Endometrium (tissue), 2 donors: ENCODE measurements around the gene TSHR.
A peak's percentile ranks its signal among the peaks of the same experiment; 100 is the strongest.
"Not testable (repeated sequence)": the region's sequence is repeated elsewhere in the genome, so short reads cannot be mapped to it uniquely, and the experiment has no call there.

Source experiments
- FAIRE-seq: peaks from 2 replicates; lab custom pipeline; 2012; peaks lifted over from hg19 to GRCh38; lab: Jason Lieb, UNC
- donor health status: control.
- donor health status: control.

TSHR gene

GRCh38 chr14:80951491-80951890 is 3.9 kb upstream of the TSHR start:
- FAIRE-seq, result no peak

- not testable (repeated sequence) for FAIRE-seq
Measured at GRCh38 chr14:80953211-80953610, 2.2 kb upstream of the TSHR start.

GRCh38 chr14:80954687-80955299 is 628 bp upstream of the TSHR start:
- peak; percentile 81 for FAIRE-seq

GRCh38 chr14:80956102-80956501 is 681 bp downstream of the TSHR start:
- no peak for FAIRE-seq

GRCh38 chr14:80956922-80957321 is 1.5 kb downstream of the TSHR start:
- no peak for FAIRE-seq

- no peak for FAIRE-seq
Measured at GRCh38 chr14:80957613-80958012, 2.2 kb downstream of the TSHR start.

GRCh38 chr14:80958226-80958625 is 2.8 kb downstream of the TSHR start:
- no peak for FAIRE-seq

- FAIRE-seq, result no peak
Measured at GRCh38 chr14:80958939-80959338, 3.5 kb downstream of the TSHR start.

GRCh38 chr14:80959496-80959895 is 4.1 kb downstream of the TSHR start:
- FAIRE-seq, result no peak

GRCh38 chr14:80965037-80965436 is 9.6 kb downstream of the TSHR start:
- FAIRE-seq, result no peak

- no peak for FAIRE-seq
Measured at GRCh38 chr14:80973931-80974641, 18.7 kb downstream of the TSHR start.

GRCh38 chr14:80974679-80975078 is 19.3 kb downstream of the TSHR start:
- FAIRE-seq, result no peak

GRCh38 chr14:80977221-80977620 is 21.8 kb downstream of the TSHR start:
- FAIRE-seq, result no peak

GRCh38 chr14:80978403-80978802 is 23.0 kb downstream of the TSHR start:
- no peak for FAIRE-seq

- no peak for FAIRE-seq
Measured at GRCh38 chr14:80979951-80980350, 24.5 kb downstream of the TSHR start.

GRCh38 chr14:80981156-80981555 is 25.7 kb downstream of the TSHR start:
- no peak for FAIRE-seq

GRCh38 chr14:80981673-80982072 is 26.3 kb downstream of the TSHR start:
- no peak for FAIRE-seq

- FAIRE-seq, result no peak
Measured at GRCh38 chr14:80982711-80983110, 27.3 kb downstream of the TSHR start.

- FAIRE-seq, result peak; percentile 68
Measured at GRCh38 chr14:80987235-80988032, 32.0 kb downstream of the TSHR start.

GRCh38 chr14:80988192-80988591 is 32.8 kb downstream of the TSHR start:
- FAIRE-seq, result no peak

- no peak for FAIRE-seq
Measured at GRCh38 chr14:80988735-80989429, 33.5 kb downstream of the TSHR start.

- FAIRE-seq, result no peak
Measured at GRCh38 chr14:80992580-80992979, 37.2 kb downstream of the TSHR start.
